HepG2 (cell line): Measurements from ENCODE around the gene SLC15A5. TPM values are rescaled to one million over a fixed set of nuclear protein-coding genes. Genes with fewer than 3 reads are reported as not detected.

Source experiments
- AHDC1 ChIP-seq: sonication (generic); formaldehyde crosslinking; IDR thresholded peaks from 2 replicates; pipeline ENCODE4 v1.5.1; 2020; ENCODE audit warnings: mild to moderate bottlenecking, missing genetic modification reagents, borderline replicate concordance
- EP300 ChIP-seq, 3 experiments: sonication (generic) in 1 of 3; formaldehyde crosslinking in 1 of 3; IDR thresholded peaks; 2 replicates each; pipeline versions ENCODE4 v1.5.1 to v1.6.1; 2011 to 2020; ENCODE audit warnings: low read depth in 2 of 3, low read length in 2 of 3, borderline replicate concordance in 1 of 3, improper control_type of control experiment in 1 of 3, mild to moderate bottlenecking in 1 of 3, missing genetic modification reagents in 1 of 3, moderate library complexity in 1 of 3
- POGK ChIP-seq: sonication (generic); formaldehyde crosslinking; conservative IDR thresholded peaks from 2 replicates; pipeline ENCODE4 v1.8.0; 2022; ENCODE audit warnings: mild to moderate bottlenecking, moderate library complexity, missing genetic modification reagents
- polyA plus RNA-seq, 8 experiments: library from polyadenylated mRNA; depleted of rRNA in 3 of 8; stranded (reverse) in 7 of 8; unstranded in 1 of 8; fragments of >200 nt; fragmentation: Illumina TruSeq in 4 of 8; extraction: Trizol in 4 of 8; gene quantifications; 2 replicates each; pipeline versions ENCODE4 v1.2.1 to v1.2.3, GENCODE V29; 2011 to 2016; ENCODE audit warnings: low read depth in 4 of 8, missing spikeins in 1 of 8, mixed read lengths in 1 of 8; ENCODE audit not compliant: insufficient read depth in 1 of 8
- total RNA-seq, 5 experiments: library from RNA; depleted of rRNA; stranded (reverse); fragments of >200 nt; fragmentation: Illumina TruSeq; extraction: Trizol; gene quantifications; 2 replicates each; pipeline ENCODE4 v1.2.3, GENCODE V29; 2016; ENCODE audit warnings: low read depth in 1 of 5

Gene SLC15A5
- total and polyA plus RNA-seq, 2 of the 13 experiments (the other 11 are each of a cell fraction or from before 2014, with no cell fraction given) = not detected

GRCh38 chr12:16245209-16245608 lies 32.3 kb downstream of the SLC15A5 start (continued):
- TF ChIP-seq POGK (CRISPR knock-in tag) (no peak), EP300 (IDR thresholded peaks at IDR 0.05; ENCODE audit: low read depth in 2 of 2, low read length in 2 of 2) (no peak), EP300 (CRISPR knock-in tag; IDR thresholded peaks at IDR 0.05; ENCODE audit: borderline replicate concordance) (no peak), AHDC1 (CRISPR knock-in tag) (no peak)
- TF ChIP-seq, all 625 proteins: peak for 0
